ENCODE results near the gene PPP1R1A.

DNA sequence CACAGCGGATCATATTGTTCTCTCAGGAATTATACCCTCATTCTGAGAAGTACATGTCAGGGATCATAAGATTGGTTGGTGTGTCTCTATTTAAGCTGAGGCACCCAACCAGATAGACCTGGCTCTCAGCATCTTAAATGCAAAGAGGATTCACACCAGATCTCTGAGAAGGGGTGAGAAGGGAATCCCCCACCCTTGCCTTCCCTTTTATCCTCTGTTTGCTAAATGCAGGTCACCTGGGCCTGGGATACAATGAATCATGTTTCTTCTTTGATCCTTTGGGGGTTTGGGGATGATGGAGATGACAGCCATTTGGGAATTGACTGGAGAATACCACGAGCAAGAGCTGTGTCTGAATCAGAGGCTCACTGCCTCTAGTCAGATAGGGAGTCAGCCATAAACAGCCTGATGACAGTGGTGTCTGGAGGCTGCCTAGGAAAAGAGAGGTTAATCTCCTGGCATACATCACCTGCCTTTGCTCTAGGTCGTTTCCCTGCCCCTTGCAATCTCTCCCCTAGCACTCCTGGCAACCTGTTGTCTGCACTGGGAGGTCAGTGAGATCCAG is 50.2 kb downstream of the PPP1R1A start:
- no peak for TF ChIP-seq CTCF (conservative IDR thresholded peaks at IDR 0.05; ENCODE audit: low read depth in 2 of 2)
- TF ChIP-seq NANOG (IDR thresholded peaks at IDR 0.05; ENCODE audit: borderline replicate concordance): no peak
- no peak for TF ChIP-seq POLR2AphosphoS5 (IDR thresholded peaks at IDR 0.05; ENCODE audit: low read depth)
- TF ChIP-seq EZH2 (IDR thresholded peaks at IDR 0.05; ENCODE audit: low read depth, unreplicated experiment): no peak
- no peak for TF ChIP-seq REST (IDR thresholded peaks at IDR 0.05; ENCODE audit: unreplicated experiment)
- no peak for TF ChIP-seq CREB1 (CRISPR knock-in tag; IDR thresholded peaks at IDR 0.05; ENCODE audit: low read depth)
- TF ChIP-seq ZNF331 (CRISPR knock-in tag; IDR thresholded peaks at IDR 0.05; ENCODE audit: low read depth): no peak
- TF ChIP-seq EZH2phosphoT487 (IDR thresholded peaks at IDR 0.05; ENCODE audit: unreplicated experiment): no peak
- TF ChIP-seq JUNB (IDR thresholded peaks at IDR 0.05; ENCODE audit: unreplicated experiment): no peak
